ENCODE measurements around the gene GTPBP2.
"Not testable (repeated sequence)": the region's sequence is repeated elsewhere in the genome, so short reads cannot be mapped to it uniquely, and the experiment has no call there.

GTPBP2 gene

GRCh38 chr6:43610431-43610830 lies 18.6 kb downstream of the GTPBP2 start:
- H4K20me1 ChIP-seq, result no peaks in the 10 kb centered on the region
- no peaks in the 10 kb centered on the region for H3K27me3 ChIP-seq
- no peak overlapping the region for H3K4me3 ChIP-seq
- no peak overlapping the region for H3K9ac ChIP-seq
- H3K4me2 ChIP-seq, result no peak overlapping the region
- H3K27ac ChIP-seq, result no peak overlapping the region
- peaks cover 13% of the 10 kb centered on the region for H3K4me1 ChIP-seq
- no peaks in the 10 kb centered on the region for H3K9me3 ChIP-seq
- TF ChIP-seq Cebpa-rat (IDR thresholded peaks at IDR 0.05), result no peak
- H3K36me3 ChIP-seq, result peaks cover 87% of the 10 kb centered on the region

GRCh38 chr6:43609402-43609801 lies 19.7 kb downstream of the GTPBP2 start:
- H3K9me3 ChIP-seq, result no peaks in the 10 kb centered on the region
- no peak for TF ChIP-seq Cebpa-rat (IDR thresholded peaks at IDR 0.05)
- H3K4me1 ChIP-seq, result peaks cover 13% of the 10 kb centered on the region
- H3K36me3 ChIP-seq, result peaks cover 87% of the 10 kb centered on the region
- H4K20me1 ChIP-seq, result no peaks in the 10 kb centered on the region
- no peak overlapping the region for H3K9ac ChIP-seq
- no peak overlapping the region for H3K4me2 ChIP-seq
- no peak overlapping the region for H3K27ac ChIP-seq
- no peaks in the 10 kb centered on the region for H3K27me3 ChIP-seq
- no peak overlapping the region for H3K4me3 ChIP-seq

DNA sequence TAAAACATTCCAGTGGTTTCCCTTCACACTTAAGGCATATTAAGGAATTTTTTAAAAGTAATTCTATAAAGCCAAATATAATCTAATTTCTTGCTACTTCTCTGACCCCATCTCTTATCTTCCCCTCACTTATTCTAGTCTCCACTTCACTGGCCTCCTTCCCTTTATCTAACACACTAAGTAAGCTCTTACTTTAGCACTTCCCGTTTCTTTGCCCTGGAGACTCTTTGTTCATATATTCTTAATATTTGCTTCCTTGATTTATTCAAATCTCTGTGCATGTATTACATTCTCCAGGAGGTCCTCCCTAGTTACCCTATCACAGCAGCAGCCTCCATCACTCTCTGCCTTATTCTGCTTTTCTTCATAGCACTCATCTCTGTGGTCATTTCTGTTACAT lies 20.3 kb downstream of the GTPBP2 start:
- Histone ChIP-seq H3K36me3 (peaks cover 87% of the 10 kb centered on the region), H3K9ac (no peak overlapping the region), H3K27me3 (no peaks in the 10 kb centered on the region), H3K4me3 (no peak overlapping the region), H3K4me1 (peaks cover 13% of the 10 kb centered on the region), H3K4me2 (peak overlapping the region; percentile 40), H4K20me1 (no peaks in the 10 kb centered on the region), H3K9me3 (no peaks in the 10 kb centered on the region), H3K27ac (no peak overlapping the region)
- TF ChIP-seq Cebpa-rat (IDR thresholded peaks at IDR 0.05), result no peak

- H3K9ac ChIP-seq, result no peak overlapping the region
- H3K36me3 ChIP-seq, result peaks cover 87% of the 10 kb centered on the region
- peak overlapping the region; percentile 40 for H3K4me2 ChIP-seq
- H3K4me1 ChIP-seq, result peaks cover 13% of the 10 kb centered on the region
- H3K4me3 ChIP-seq, result no peak overlapping the region
- H3K9me3 ChIP-seq, result no peaks in the 10 kb centered on the region
- no peak overlapping the region for H3K27ac ChIP-seq
- no peak for TF ChIP-seq Cebpa-rat (IDR thresholded peaks at IDR 0.05)
- no peaks in the 10 kb centered on the region for H4K20me1 ChIP-seq
- no peaks in the 10 kb centered on the region for H3K27me3 ChIP-seq
These were observed 20.7 kb downstream of the GTPBP2 start for GRCh38 chr6:43608310-43608763.

DNA sequence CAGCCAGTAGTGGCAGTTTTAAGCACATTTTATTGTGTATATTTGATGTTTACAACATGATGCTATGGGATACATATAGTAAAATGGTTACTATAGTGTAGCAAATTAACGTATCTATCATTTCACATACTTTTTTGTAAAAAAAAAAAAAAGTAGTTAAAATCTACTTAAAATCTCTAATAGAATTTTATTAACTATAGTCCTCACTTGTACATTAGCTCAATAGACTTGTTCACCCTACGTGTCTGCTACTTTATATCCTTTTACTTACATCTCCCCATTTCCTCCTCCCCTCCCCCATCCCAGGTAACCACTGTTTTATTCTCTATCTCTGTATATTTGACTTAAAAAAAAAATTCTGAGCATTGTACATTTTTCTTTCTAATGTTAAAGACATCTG lies 23.0 kb downstream of the GTPBP2 start:
- H3K4me2 ChIP-seq, result no peak overlapping the region
- no peak overlapping the region for H3K27ac ChIP-seq
- no peak overlapping the region for H3K4me3 ChIP-seq
- no peak overlapping the region for H3K9ac ChIP-seq
- H3K36me3 ChIP-seq, result peaks cover 89% of the 10 kb centered on the region
- H3K4me1 ChIP-seq, result peaks cover 13% of the 10 kb centered on the region
- no peaks in the 10 kb centered on the region for H3K9me3 ChIP-seq
- no peaks in the 10 kb centered on the region for H3K27me3 ChIP-seq
- TF ChIP-seq Cebpa-rat (IDR thresholded peaks at IDR 0.05), result no peak
- H4K20me1 ChIP-seq, result no peaks in the 10 kb centered on the region

DNA sequence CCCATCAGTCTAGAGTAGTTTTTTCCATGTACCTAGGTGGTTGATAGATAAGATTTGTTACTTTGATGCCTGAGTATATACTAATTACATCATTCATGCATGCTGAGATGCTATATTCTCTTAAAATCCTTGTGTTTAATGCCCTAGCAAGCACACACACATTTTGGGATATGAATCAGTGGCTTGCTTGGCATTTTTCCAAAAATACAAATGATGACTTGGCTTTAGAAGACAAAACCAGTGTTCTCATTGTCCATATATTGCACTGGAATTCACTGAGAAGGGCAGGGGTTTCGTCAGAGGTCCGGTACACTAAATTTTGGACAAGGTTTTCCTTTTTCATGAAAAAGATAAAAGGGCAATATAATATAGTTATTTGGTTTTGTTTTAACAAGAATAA lies 24.9 kb downstream of the GTPBP2 start:
- Histone ChIP-seq H3K4me2 (no peak overlapping the region), H3K4me3 (no peak overlapping the region), H3K9ac (no peak overlapping the region), H3K27ac (no peak overlapping the region), H3K4me1 (peaks cover 13% of the 10 kb centered on the region), H4K20me1 (no peaks in the 10 kb centered on the region), H3K9me3 (no peaks in the 10 kb centered on the region), H3K36me3 (peaks cover 88% of the 10 kb centered on the region), H3K27me3 (no peaks in the 10 kb centered on the region)
- no peak for TF ChIP-seq Cebpa-rat (IDR thresholded peaks at IDR 0.05)

DNA sequence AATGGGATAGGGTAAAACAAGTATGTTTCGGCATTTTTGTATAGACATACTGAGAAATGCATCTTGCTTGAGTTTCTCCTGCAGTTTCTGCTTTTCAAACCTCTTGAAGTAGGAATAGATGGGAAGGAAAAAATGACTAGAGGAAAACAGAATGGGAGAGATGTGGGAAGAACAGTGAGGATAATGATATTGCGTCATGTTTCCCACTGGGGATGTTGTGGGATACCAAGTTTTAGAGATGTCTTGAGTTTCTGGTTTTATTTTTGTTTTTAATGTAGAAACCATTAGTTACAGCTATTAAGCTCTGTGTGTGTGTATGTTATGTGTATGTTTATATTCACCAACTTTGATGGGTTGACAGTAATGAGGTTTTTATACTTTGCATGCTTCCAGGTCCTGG lies 28.5 kb downstream of the GTPBP2 start:
- TF ChIP-seq Cebpa-rat (IDR thresholded peaks at IDR 0.05), result no peak
- no peak overlapping the region for H3K27ac ChIP-seq
- no peak overlapping the region for H3K4me3 ChIP-seq
- H3K9me3 ChIP-seq, result no peaks in the 10 kb centered on the region
- H4K20me1 ChIP-seq, result no peaks in the 10 kb centered on the region; the same call in 1 of the 2 replicates
- no peak overlapping the region for H3K9ac ChIP-seq
- no peaks in the 10 kb centered on the region for H3K4me1 ChIP-seq
- no peaks in the 10 kb centered on the region for H3K27me3 ChIP-seq
- no peak overlapping the region for H3K4me2 ChIP-seq
- H3K36me3 ChIP-seq, result peaks cover 94% of the 10 kb centered on the region

- Histone ChIP-seq H4K20me1 (peaks cover 12% of the 10 kb centered on the region; the same call in 1 of the 2 replicates), H3K27me3 (no peaks in the 10 kb centered on the region), H3K36me3 (peaks cover 90% of the 10 kb centered on the region), H3K9ac (no peak overlapping the region), H3K4me2 (no peak overlapping the region), H3K27ac (no peak overlapping the region), H3K9me3 (no peaks in the 10 kb centered on the region), H3K4me1 (no peaks in the 10 kb centered on the region), H3K4me3 (no peak overlapping the region)
- no peak for TF ChIP-seq Cebpa-rat (IDR thresholded peaks at IDR 0.05)
These were observed 35.1 kb downstream of the GTPBP2 start for GRCh38 chr6:43593938-43594337.

DNA sequence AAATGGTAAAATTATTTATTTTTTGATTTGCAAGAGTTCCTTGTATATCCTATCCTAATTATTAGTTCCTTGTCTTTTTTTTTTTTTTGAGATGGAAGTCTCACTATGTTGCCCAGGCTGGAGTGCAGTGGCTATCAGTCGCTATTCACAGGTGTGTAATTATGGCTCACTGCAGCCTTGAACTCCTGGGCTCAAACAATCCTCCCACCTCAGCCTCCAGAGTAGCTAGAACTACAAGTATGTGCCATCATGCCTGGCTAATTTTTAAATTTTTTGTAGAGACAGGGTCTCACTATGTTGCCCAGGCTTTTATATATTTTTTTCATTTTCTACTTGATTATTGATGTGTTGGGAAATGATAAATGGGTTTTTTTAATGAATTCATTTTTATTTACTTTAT lies 39.5 kb downstream of the GTPBP2 start:
- H3K4me3 ChIP-seq, H3K9ac ChIP-seq, H3K27ac ChIP-seq, H3K9me3 ChIP-seq, H3K4me2 ChIP-seq, H3K4me1 ChIP-seq, H3K27me3 ChIP-seq: not testable (repeated sequence)
- peaks cover 96% of the 10 kb centered on the region for H3K36me3 ChIP-seq
- peaks cover 27% of the 10 kb centered on the region; the same call in 1 of the 2 replicates for H4K20me1 ChIP-seq

DNA sequence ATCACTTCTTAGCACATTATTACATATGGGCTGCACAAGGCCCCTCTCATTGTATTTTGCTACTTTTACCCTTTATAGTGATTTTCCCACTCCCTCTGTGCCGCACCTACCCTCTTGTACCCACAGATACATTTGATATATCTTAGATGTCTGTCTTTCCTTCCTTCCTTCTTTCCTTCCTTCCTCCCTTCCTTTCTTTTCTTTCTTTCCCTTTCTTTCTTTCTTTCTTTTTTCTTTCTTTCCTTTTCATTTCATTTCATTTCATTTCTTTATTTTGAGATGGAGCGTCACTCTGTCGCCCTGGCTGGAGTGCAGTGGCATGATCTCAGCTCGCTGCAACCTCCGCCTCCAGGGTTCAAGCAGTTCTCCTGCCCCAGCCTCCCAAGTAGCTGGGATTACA lies 40.9 kb downstream of the GTPBP2 start:
- Histone ChIP-seq H3K9me3 (no peaks in the 10 kb centered on the region), H3K27me3 (no peaks in the 10 kb centered on the region), H3K4me2 (no peak overlapping the region), H3K4me1 (no peaks in the 10 kb centered on the region), H3K36me3 (peaks cover 99% of the 10 kb centered on the region), H3K4me3 (no peak overlapping the region), H4K20me1 (peaks cover 29% of the 10 kb centered on the region; the same call in 1 of the 2 replicates), H3K27ac (no peak overlapping the region), H3K9ac (no peak overlapping the region)
- no peak for TF ChIP-seq Cebpa-rat (IDR thresholded peaks at IDR 0.05)
